RWPE2 (cell line): ENCODE data around the gene SOCS4.

ENCODE experiments used
- ATAC-seq: fragments of 200-7000 bp; cut with Tn5 transposase; 3 replicates; pipeline ENCODE4 v1.9.1; 2021; ENCODE audit warnings: low read depth
- DNase-seq: peaks from one replicate; pipeline ENCODE4 v3.0.0-alpha.2; 2020; ENCODE audit warnings: low spot score
- H3K27ac ChIP-seq: fragments of 450-650 bp; 2 replicates; pipeline ENCODE4 v1.5.1; 2017; ENCODE audit warnings: mild to moderate bottlenecking; ENCODE audit not compliant: poor library complexity, severe bottlenecking
- H3K27me3 ChIP-seq: fragments of 250-450 bp; sonication (Bioruptor Pico); 2 replicates; pipeline ENCODE4 v1.5.1; 2021; ENCODE audit warnings: mild to moderate bottlenecking, moderate library complexity; ENCODE audit not compliant: insufficient read depth, poor library complexity, severe bottlenecking
- H3K36me3 ChIP-seq: fragments of 250-450 bp; sonication (Bioruptor Pico); 2 replicates; pipeline ENCODE4 v1.5.1; 2020; ENCODE audit warnings: low read depth, mild to moderate bottlenecking, moderate library complexity
- H3K4me1 ChIP-seq: fragments of 250-450 bp; sonication (Bioruptor Pico); 2 replicates; pipeline ENCODE4 v1.5.1; 2021; ENCODE audit warnings: mild to moderate bottlenecking, moderate library complexity; ENCODE audit not compliant: insufficient read depth, poor library complexity, severe bottlenecking
- H3K4me3 ChIP-seq: fragments of 250-450 bp; sonication (Bioruptor Pico); 2 replicates; pipeline ENCODE4 v1.5.1; 2021; ENCODE audit warnings: mild to moderate bottlenecking, moderate library complexity; ENCODE audit not compliant: severe bottlenecking
- H3K9me3 ChIP-seq: fragments of 250-450 bp; sonication (Bioruptor Pico); 2 replicates; pipeline ENCODE4 v1.5.1; 2021; ENCODE audit warnings: mild to moderate bottlenecking, moderate library complexity; ENCODE audit not compliant: severe bottlenecking
- CTCF ChIP-seq: fragments of 450-650 bp; IDR thresholded peaks from one replicate; pipeline ENCODE4 v1.5.1; 2017; ENCODE audit warnings: mild to moderate bottlenecking, moderate library complexity; ENCODE audit not compliant: poor library complexity, severe bottlenecking

SOCS4 gene

DNA sequence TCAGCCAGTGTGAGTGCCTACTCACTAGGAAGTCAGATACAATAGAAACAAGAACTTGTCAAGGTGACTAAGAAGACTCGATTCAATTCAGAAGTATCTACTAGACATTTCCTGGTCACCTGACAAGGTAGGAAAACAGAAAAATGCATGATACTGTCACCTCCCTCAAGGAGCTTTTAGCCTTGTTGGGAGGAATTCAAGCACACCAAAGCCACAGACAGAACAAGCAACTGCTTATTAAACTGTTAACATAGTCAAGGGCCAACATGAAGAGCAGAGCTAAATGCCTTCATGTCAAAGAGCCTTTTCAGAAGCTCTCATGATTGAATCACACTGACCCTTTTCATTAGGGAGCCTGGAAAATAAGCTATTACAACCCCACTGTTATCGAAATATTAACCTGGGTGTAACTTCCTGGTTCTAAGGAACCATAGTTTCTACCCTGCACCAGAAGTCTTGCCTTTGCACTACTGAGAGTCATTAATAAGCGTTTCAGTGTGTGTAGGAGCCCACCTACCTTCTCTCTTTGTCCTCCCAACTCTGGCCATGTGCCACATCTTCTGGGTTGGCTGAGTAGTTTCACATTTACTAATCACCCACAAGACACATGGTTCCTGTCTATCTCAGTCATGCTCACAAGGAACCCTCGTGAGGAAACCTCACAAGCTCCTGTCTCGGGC, 71.0 kb downstream of the SOCS4 start:
- H3K4me3 ChIP-seq = no peak overlapping the region
- ATAC-seq (no peak), DNase-seq (no peak)
- H3K36me3 ChIP-seq = no peaks in the 10 kb centered on the region
- H3K27ac ChIP-seq = no peak overlapping the region
- H3K4me1 ChIP-seq = peaks cover 24% of the 10 kb centered on the region
- H3K27me3 ChIP-seq = no peaks in the 10 kb centered on the region
- TF ChIP-seq CTCF = no peak
- no peaks in the 10 kb centered on the region for H3K9me3 ChIP-seq

- Histone ChIP-seq H3K27ac (no peak overlapping the region), H3K4me3 (no peak overlapping the region), H3K36me3 (no peaks in the 10 kb centered on the region), H3K27me3 (no peaks in the 10 kb centered on the region), H3K9me3 (no peaks in the 10 kb centered on the region), H3K4me1 (peaks cover 27% of the 10 kb centered on the region)
- no peak for TF ChIP-seq CTCF
- ATAC-seq (no peak), DNase-seq (no peak)
Measured at GRCh38 chr14:55098561-55098898, 71.5 kb downstream of the SOCS4 start.
